A549 treated with RU486 at 1 μM for 4 hours (cell line): ENCODE results near the gene EXTL1. TPM values are rescaled to one million over a fixed set of nuclear protein-coding genes. Genes with fewer than 3 reads are reported as not detected.

Experiments
- total RNA-seq: library from RNA; stranded (reverse); fragments of 200-300 nt; extraction: Qiagen RNA extraction; gene quantifications from 5 replicates; pipeline ENCODE4 v1.2.3, GENCODE V29; 2022; ENCODE audit warnings: low read depth

Gene EXTL1
- not detected in 5 replicates for total RNA-seq

GRCh38 chr1:26021647-26022403 is at the start of gene EXTL1:
EXTL1 (plus strand) TSS chr1:26021775; CDS start chr1:26022647, 872 bp downstream.

DNA sequence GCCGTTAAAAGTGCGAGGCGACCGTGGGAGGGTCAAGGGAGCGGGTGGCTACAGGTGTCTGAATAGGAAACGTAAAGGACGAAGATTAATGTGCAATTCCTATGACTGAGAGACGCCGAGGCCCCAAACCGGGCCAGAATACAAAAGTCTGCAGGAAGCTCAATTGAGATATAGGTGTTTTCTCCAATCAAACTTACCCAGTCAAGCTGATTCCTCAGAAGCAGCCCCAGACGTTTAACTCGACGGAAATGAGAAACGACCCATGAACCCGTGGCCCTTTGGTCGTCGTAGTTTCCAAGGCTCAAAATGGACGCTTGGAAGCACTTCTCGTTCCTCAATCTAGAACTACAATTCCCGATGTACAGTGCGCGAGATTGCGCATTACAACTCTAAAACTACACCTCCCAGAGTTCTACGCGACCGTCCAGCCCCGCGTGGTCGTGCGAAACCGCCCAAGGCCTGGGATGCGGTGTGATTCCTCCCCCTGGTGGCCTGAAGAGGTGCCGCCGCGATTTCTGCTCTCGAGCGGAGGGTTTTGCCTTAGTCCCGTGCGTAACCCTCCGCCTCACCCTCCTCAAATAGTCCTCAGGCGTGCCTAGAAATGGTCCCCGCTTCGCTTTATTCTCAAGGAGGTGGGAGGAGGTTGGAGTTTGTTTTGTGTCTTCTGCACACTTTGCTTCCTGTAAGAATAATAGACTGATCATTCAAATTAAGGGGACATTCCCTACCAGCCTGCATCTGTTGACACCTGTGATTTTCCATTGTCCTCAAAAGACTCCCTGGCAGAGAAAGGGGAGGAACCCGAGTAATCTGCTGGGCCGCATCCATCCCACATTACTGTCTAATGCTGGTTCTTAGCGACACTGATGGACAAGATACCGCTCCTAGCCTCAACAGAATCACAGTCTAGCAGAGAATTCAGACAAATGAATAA is 23.5 kb upstream of the EXTL1 start, which contains the start of gene PAFAH2:
Gene PAFAH2 (minus strand): TSS at position 236 of the 934 bp plus-strand sequence. CDS start 7,247 bp downstream, outside the sequence.

DNA sequence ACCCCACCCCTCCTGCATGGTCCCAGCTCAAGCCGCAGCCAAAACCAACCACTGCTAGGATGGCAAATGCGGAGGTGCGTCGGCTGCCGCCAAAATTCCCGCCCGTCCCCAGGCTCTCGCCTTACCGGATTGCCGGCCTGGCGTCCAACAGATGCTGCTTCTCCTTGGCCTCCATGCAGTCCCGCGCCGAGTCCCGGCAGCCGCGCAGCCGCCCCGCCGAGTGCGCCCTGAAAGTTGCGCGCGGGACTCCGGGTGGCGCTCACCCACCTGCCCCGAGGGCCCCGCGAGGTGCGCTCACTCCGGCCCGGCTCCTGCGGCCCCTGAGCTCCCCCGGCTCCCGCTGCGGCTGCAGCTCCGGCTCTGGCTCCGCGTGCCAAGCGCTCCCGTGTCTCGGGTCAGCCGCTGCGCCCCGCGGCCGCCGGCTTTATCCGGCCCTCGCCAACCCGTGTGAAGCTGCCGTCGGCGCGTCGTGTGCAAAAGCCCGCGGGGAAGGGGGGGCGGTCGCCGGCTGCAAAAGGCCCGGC is 24.2 kb downstream of the EXTL1 start, which contains the start of gene SLC30A2:
Gene SLC30A2 (minus strand): TSS at position 397 of the 524 bp plus-strand sequence. CDS start 222 bp downstream, at position 175.

DNA sequence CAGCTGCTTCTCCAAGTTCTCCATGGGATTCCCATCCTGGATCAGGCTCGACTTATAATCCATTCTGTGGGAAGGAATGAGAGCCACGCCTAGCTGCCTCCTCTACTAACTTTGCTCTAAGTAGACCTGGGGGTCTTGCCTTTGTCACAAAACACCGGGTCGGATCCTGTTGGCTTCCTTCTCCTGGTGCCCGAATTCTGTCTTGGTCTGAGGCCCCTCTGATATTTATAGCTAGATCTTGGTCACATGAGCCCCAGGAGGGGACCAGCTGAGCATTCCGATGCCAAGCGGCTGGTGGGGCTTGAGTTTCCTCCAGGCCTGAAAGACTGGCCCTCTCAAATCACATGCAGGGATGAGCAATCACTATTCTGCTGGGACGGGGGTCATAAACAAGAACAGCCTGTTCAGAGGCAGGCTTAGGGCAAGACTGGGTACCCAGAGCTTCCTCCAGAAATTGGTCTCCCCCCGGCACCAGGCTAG is 45.9 kb downstream of the EXTL1 start, which contains the start of gene TRIM63:
Gene TRIM63 (minus strand): TSS at position 199 of the 480 bp plus-strand sequence. CDS start 136 bp downstream, at position 63.

Other genes starting within 250 kb of the EXTL1 start
- 52.6 to 65.5 TPM (median 56.6 TPM) in 5 replicates for gene SELENON, start 221.6 kb upstream of the EXTL1 start, total RNA-seq
- 20.6 to 24.0 TPM (median 23.4 TPM) in 5 replicates for gene MTFR1L, start 201.8 kb upstream of the EXTL1 start, total RNA-seq
- gene AUNIP, start 162.3 kb upstream of the EXTL1 start, total RNA-seq = 5.8 to 7.8 TPM (median 6.4 TPM) in 5 replicates
- 2.5 to 3.7 TPM (median 3.0 TPM) in 5 replicates for gene PAQR7, start 146.1 kb upstream of the EXTL1 start, total RNA-seq
- gene STMN1, start 115.4 kb upstream of the EXTL1 start, total RNA-seq = 182 to 221 TPM (median 204 TPM) in 5 replicates
- gene PAFAH2, start 23.7 kb upstream of the EXTL1 start, total RNA-seq = 6.1 to 7.9 TPM (median 6.8 TPM) in 5 replicates
- gene SLC30A2, start 24.3 kb downstream of the EXTL1 start, total RNA-seq = 0.08 to 0.13 TPM in 2 of 5 replicates, not detected in the others
- gene TRIM63, start 45.9 kb downstream of the EXTL1 start, total RNA-seq = 0.07 to 0.08 TPM in 2 of 5 replicates, not detected in the others
- 0.73 to 2.3 TPM (median 1.9 TPM) in 5 replicates for gene PDIK1L, start 90.0 kb downstream of the EXTL1 start, total RNA-seq
- gene FAM110D, start 137.3 kb downstream of the EXTL1 start, total RNA-seq = 0.06 TPM in 1 of 5 replicates, not detected in the others
- gene C1orf232, start 147.2 kb downstream of the EXTL1 start, total RNA-seq = not detected in 5 replicates
- gene ZNF593, start 148.1 kb downstream of the EXTL1 start, total RNA-seq = 52.3 to 67.9 TPM (median 66.6 TPM) in 5 replicates
- gene ZNF593OS, start 150.1 kb downstream of the EXTL1 start, total RNA-seq = 0.36 TPM in 1 of 5 replicates, not detected in the others
- gene CNKSR1, start 155.7 kb downstream of the EXTL1 start, total RNA-seq = 0.13 to 0.35 TPM (median 0.30 TPM) in 5 replicates
- gene CATSPER4, start 168.8 kb downstream of the EXTL1 start, total RNA-seq = not detected in 5 replicates
- gene CEP85, start 212.4 kb downstream of the EXTL1 start, total RNA-seq = 12.2 to 15.1 TPM (median 13.6 TPM) in 5 replicates